Stimulated activated naive B cell treated with anti-CD40 and anti-IgM and Interleukin-4, amounts not matched to agents 10 μg/mL and 1 μg/mL and 100 μg/mL, for 72 hours (primary cell): Measurements from ENCODE around the gene PPP1R9A.

ENCODE experiments used
- ATAC-seq, 2 donors: fragments of 150-1000 bp; cut with Tn5 transposase; replicated peaks; 2 replicates each; pipeline ENCODE4 v1.10.0; 2021; ENCODE audit warnings: moderate library complexity in 1 of 2
- DNase-seq: peaks from one replicate; pipeline ENCODE4 v3.0.0; 2021
- H3K27ac Mint-ChIP-seq: one replicate; pipeline ENCODE4 v1.8.0; 2022; ENCODE audit warnings: mild to moderate bottlenecking, mixed read lengths
- H3K27me3 Mint-ChIP-seq, 2 donors: one replicate each; pipeline ENCODE4 v1.8.0; 2022; ENCODE audit warnings: mixed read lengths in 2 of 2
- H3K36me3 Mint-ChIP-seq, 2 donors: one replicate each; pipeline ENCODE4 v1.8.0; 2022; ENCODE audit warnings: mixed read lengths in 2 of 2, mild to moderate bottlenecking in 1 of 2
- H3K4me1 Mint-ChIP-seq, 2 donors: one replicate each; pipeline ENCODE4 v1.8.0; 2022; ENCODE audit warnings: mixed read lengths in 2 of 2, mild to moderate bottlenecking in 1 of 2
- H3K4me3 Mint-ChIP-seq, 2 donors: one replicate each; pipeline ENCODE4 v1.8.0; 2022; ENCODE audit warnings: mild to moderate bottlenecking in 2 of 2, mixed read lengths in 2 of 2, moderate library complexity in 1 of 2
- H3K9me3 Mint-ChIP-seq, 2 donors: one replicate each; pipeline ENCODE4 v1.8.0; 2022; ENCODE audit warnings: mixed read lengths in 2 of 2, mild to moderate bottlenecking in 1 of 2

Gene PPP1R9A

DNA sequence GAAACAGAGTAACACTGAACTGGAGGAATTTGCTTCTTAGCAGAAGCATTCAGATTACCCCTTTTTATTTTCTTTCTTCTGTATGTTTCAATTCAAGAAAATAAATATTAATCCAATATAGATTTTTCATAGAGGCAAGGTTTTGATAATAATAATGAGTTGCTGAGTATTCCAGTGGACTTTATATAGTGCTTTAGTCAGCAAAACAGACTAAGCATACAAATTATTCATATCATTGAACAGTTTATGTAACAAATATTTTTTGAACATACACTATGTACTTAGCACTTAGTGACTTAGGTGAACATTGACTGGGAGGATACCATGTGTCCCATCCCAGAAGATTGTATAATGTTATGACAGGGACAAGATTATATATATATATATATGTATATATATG is 32.0 kb downstream of the PPP1R9A start:
- H3K9me3 Mint-ChIP-seq: no peaks in the 10 kb centered on the region
- no peak overlapping the region for H3K4me3 Mint-ChIP-seq
- DNase-seq (no peak), ATAC-seq (no peak)
- H3K27me3 Mint-ChIP-seq: no peaks in the 10 kb centered on the region
- no peak overlapping the region for H3K27ac Mint-ChIP-seq
- no peaks in the 10 kb centered on the region for H3K36me3 Mint-ChIP-seq
- no peaks in the 10 kb centered on the region for H3K4me1 Mint-ChIP-seq

DNA sequence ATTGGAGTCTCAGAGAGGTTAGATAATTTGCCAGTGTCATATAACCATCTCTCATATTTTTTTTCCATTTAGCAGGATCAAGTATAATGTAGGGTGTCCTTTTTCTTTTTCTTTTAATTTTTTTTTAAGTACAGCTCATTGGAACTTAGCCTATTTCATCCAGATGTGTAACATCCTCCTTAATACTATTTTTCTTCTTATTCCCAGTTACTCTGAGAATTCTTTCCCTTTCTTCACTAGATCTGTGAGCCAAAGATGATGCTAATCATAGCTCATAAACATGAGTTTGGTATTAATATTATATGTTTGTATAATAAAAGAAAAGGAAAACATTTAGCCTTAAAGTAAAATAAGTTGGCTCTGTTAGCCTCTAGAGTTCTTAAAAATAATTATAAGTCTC is 32.8 kb downstream of the PPP1R9A start:
- ATAC-seq (no peak), DNase-seq (no peak)
- Mint-ChIP-seq H3K27ac (no peak overlapping the region), H3K4me3 (no peak overlapping the region), H3K27me3 (no peaks in the 10 kb centered on the region), H3K4me1 (no peaks in the 10 kb centered on the region), H3K36me3 (no peaks in the 10 kb centered on the region), H3K9me3 (no peaks in the 10 kb centered on the region)

DNA sequence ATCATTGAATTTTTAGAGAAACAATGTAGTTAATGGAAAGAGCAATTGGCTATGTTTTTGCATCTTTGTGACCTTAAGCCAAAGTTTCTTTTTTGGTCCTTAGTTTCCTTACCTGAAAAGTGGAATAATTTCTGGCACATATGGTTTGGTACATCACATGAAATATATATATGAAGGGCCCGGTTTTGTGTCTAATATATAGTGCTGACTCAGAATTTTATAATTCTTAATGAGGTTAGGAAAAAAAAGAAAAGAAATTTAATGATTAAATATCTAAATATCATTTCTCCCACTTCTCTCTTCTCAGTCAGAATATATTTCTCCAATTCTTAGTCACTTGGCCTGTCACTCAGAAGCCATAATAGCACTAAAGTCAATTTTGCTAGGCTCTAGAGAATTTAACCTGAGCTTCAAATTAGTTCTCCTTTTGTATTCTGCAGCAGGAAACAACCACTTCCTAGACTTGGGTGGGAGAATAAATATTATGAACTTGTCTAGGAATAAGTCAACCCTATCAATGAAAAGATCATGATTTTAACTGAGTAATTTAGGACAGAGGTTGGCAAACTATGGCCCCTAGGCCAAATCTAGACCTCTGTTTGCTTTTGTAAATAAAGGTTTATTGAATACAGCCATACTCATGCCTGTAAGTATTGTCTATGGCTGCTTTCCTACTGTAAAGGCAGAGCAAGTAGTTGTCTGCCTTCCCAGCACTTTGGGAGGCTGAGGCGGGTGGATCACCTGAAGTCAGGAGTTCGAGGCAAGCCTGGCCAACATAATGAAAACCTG is 34.6 kb downstream of the PPP1R9A start:
- Mint-ChIP-seq H3K9me3 (no peaks in the 10 kb centered on the region), H3K27me3 (no peaks in the 10 kb centered on the region), H3K4me3 (no peak overlapping the region), H3K27ac (no peak overlapping the region), H3K36me3 (no peaks in the 10 kb centered on the region), H3K4me1 (no peaks in the 10 kb centered on the region)
- DNase-seq: no peak
- ATAC-seq: no peak

DNA sequence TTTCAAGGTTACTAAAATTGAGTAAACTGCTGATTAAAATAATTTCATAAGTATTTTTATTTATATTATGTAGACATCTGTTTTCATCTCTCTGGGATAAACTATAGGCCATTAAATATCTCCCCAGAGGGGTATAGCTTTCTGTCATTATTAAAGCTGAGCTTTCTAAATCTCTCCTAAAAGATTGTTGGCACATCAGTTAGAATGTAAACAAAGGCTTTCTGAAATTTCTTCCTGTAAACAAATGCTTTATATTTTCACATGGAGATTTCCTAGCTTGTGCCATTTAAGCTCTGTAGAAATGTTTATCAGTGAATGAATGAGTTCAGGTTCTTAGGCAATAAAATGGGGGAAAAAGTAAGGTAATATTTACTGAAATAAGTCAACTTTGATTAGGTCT is 35.7 kb downstream of the PPP1R9A start:
- Mint-ChIP-seq H3K27me3 (no peaks in the 10 kb centered on the region), H3K4me1 (no peaks in the 10 kb centered on the region), H3K36me3 (no peaks in the 10 kb centered on the region), H3K27ac (no peak overlapping the region), H3K9me3 (no peaks in the 10 kb centered on the region), H3K4me3 (no peak overlapping the region)
- no peak for ATAC-seq
- no peak for DNase-seq

GRCh38 chr7:94949532-94949931 is 42.1 kb downstream of the PPP1R9A start:
- Mint-ChIP-seq H3K4me1 (no peaks in the 10 kb centered on the region), H3K4me3 (no peak overlapping the region), H3K27me3 (no peaks in the 10 kb centered on the region), H3K36me3 (no peaks in the 10 kb centered on the region), H3K9me3 (peaks cover 0 to 5% of the 10 kb centered on the region in 2 donors), H3K27ac (no peak overlapping the region)
- ATAC-seq (no peak), DNase-seq (no peak)

- H3K36me3 Mint-ChIP-seq: no peaks in the 10 kb centered on the region
Observed at GRCh38 chr7:94955807-94956206, 48.4 kb downstream of the PPP1R9A start.

DNA sequence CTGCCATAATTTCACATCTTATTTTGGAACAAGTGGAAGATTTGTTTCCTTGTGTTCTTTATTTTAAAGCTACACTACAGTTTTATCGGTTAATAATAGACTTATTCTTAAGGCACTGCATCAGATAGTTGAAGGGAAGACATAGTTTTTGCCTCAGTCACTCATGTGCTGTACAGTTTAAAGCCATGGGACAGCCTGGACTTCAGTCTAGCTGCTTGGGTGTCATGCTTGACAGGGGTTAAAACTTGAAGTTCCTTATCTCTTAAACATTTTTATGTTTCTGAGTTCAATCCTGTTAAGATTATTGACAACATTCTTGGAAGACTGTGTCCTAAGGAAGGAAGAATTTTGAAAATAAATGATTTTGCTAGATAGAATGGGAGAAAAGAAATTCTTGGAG is 49.7 kb downstream of the PPP1R9A start:
- Mint-ChIP-seq H3K27ac (no peak overlapping the region), H3K36me3 (no peaks in the 10 kb centered on the region), H3K9me3 (peaks cover 0 to 5% of the 10 kb centered on the region in 2 donors), H3K27me3 (no peaks in the 10 kb centered on the region), H3K4me1 (no peaks in the 10 kb centered on the region), H3K4me3 (no peak overlapping the region)
- no peak for ATAC-seq
- no peak for DNase-seq

More at GRCh38 chr7:94955807-94956206, 48.4 kb downstream of the PPP1R9A start:
- ATAC-seq: no peak
- no peak overlapping the region for H3K27ac Mint-ChIP-seq
- peaks cover 0 to 5% of the 10 kb centered on the region in 2 donors for H3K9me3 Mint-ChIP-seq
- H3K4me1 Mint-ChIP-seq: no peaks in the 10 kb centered on the region
- H3K27me3 Mint-ChIP-seq: no peaks in the 10 kb centered on the region
- H3K4me3 Mint-ChIP-seq: no peak overlapping the region
- no peak for DNase-seq

- Mint-ChIP-seq H3K4me3 (no peak overlapping the region), H3K27ac (no peak overlapping the region), H3K9me3 (peaks cover 9 to 10% of the 10 kb centered on the region in 2 donors), H3K4me1 (no peaks in the 10 kb centered on the region), H3K36me3 (peaks cover 0 to 2% of the 10 kb centered on the region in 2 donors), H3K27me3 (no peaks in the 10 kb centered on the region)
- ATAC-seq (no peak), DNase-seq (no peak)
Observed at GRCh38 chr7:94962661-94963060, 55.3 kb downstream of the PPP1R9A start.

GRCh38 chr7:94969434-94970084 is 62.2 kb downstream of the PPP1R9A start:
- no peak overlapping the region for H3K4me3 Mint-ChIP-seq
- H3K9me3 Mint-ChIP-seq: peaks cover 12 to 16% of the 10 kb centered on the region in 2 donors
- peaks cover 0 to 6% of the 10 kb centered on the region in 2 donors for H3K27me3 Mint-ChIP-seq
- H3K36me3 Mint-ChIP-seq: peaks cover 2 to 6% of the 10 kb centered on the region in 2 donors
- no peak overlapping the region for H3K27ac Mint-ChIP-seq
- DNase-seq (no peak), ATAC-seq (no peak)
- peaks cover 3 to 5% of the 10 kb centered on the region in 2 donors for H3K4me1 Mint-ChIP-seq

DNA sequence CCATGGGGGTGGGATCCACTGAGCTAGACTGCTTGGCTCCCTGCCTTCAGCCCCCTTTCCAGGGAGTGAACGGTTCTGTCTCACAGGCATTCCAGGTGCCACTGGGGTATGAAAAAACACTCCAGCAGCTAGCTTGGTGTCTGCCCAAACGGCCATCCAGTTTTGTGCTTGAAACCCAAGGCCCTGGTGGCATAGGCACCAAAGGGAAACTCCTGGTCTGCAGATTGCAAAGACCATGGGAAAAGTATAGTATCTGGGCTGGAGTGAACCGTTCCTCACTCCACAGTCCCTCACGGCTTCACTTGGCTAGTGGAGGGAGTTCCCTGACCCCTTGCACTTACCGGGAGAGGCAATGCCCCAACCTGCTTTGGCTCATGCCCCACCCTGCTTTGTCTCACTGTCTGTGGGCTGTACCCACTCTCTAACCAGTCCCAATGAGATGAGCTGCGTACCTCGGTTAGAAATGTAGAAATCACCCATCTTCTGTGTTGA is 62.7 kb downstream of the PPP1R9A start:
- H3K4me1 Mint-ChIP-seq: peaks cover 3 to 8% of the 10 kb centered on the region in 2 donors
- no peak overlapping the region for H3K4me3 Mint-ChIP-seq
- H3K27me3 Mint-ChIP-seq: peaks cover 0 to 6% of the 10 kb centered on the region in 2 donors
- no peak for DNase-seq
- H3K9me3 Mint-ChIP-seq: peaks cover 12 to 16% of the 10 kb centered on the region in 2 donors
- no peak overlapping the region for H3K27ac Mint-ChIP-seq
- peaks cover 2 to 6% of the 10 kb centered on the region in 2 donors for H3K36me3 Mint-ChIP-seq
- ATAC-seq: no peak

DNA sequence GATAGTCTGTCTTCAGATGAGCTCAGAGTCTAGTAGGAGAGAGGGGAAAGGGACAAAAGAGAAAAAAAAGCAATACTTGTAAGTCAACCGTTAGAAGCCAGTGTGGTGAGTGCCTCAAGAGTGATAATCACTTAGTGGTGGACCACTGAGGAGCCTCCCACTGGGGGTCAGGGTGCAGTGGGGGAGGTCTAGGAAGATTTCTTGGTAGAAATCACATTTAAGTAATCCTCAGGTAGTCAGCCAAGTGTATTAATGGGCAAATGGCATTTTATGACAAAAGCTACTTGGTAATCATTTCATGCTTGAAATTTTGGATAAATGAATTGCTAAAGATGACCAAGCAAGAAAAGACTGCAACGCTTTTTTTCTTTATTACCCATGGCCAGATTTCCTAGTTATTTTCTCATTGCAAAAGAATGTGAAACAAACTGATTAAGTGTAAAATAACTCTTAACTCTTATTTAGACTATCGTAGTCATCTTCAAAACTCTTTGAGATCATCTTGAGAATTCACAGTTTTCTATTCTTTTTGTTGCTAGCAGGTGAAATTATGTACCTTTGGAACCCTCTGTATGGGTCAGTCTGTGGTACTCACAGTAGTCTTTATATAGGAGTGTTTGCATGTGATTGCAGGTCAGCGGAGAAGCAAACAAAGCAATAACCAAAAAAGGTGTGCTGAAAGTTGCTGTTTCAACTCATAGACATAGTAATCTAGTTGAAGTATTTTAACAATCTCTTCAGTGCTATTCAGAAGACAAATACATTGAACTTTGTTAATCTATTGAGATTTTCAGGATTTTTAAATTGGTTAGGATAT is 63.9 kb downstream of the PPP1R9A start:
- Mint-ChIP-seq H3K27me3 (peaks cover 0 to 6% of the 10 kb centered on the region in 2 donors), H3K36me3 (peaks cover under 1 to 6% of the 10 kb centered on the region in 2 donors), H3K4me3 (no peak overlapping the region), H3K9me3 (peaks cover 4 to 9% of the 10 kb centered on the region in 2 donors), H3K4me1 (peaks cover 5 to 8% of the 10 kb centered on the region in 2 donors), H3K27ac (no peak overlapping the region)
- DNase-seq (no peak), ATAC-seq (no peak)

DNA sequence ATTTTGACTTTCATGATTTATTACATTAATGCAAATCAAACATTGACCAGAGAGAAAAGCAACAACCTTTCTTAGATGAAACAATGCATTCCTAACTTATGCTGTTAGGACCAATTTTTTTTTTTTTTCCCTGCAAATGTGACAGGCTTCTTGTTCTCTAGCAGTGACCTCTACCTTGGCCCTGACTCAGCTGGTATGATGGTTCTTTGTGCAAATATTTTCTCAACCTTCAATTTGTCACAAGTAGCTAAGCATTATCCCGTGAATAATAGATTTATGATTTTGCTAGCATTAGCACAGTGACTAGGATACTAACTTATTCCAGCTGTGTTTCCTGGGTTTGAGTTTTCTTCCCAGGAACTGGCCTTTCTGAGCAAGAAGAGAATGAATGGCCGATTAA is 64.9 kb downstream of the PPP1R9A start:
- peaks cover 5 to 8% of the 10 kb centered on the region in 2 donors for H3K4me1 Mint-ChIP-seq
- DNase-seq (no peak), ATAC-seq (no peak)
- H3K36me3 Mint-ChIP-seq: peaks cover 0 to 6% of the 10 kb centered on the region in 2 donors
- H3K27ac Mint-ChIP-seq: no peak overlapping the region
- H3K27me3 Mint-ChIP-seq: peaks cover 0 to 6% of the 10 kb centered on the region in 2 donors
- H3K4me3 Mint-ChIP-seq: no peak overlapping the region
- peaks cover 7% of the 10 kb centered on the region in 2 donors for H3K9me3 Mint-ChIP-seq

GRCh38 chr7:94973844-94974243 is 66.5 kb downstream of the PPP1R9A start:
- H3K4me3 Mint-ChIP-seq: no peak overlapping the region
- no peak for DNase-seq
- H3K36me3 Mint-ChIP-seq: no peaks in the 10 kb centered on the region
- peaks cover 0 to under 1% of the 10 kb centered on the region in 2 donors for H3K27me3 Mint-ChIP-seq
- peaks cover 5 to 8% of the 10 kb centered on the region in 2 donors for H3K4me1 Mint-ChIP-seq
- peaks cover under 1 to 4% of the 10 kb centered on the region in 2 donors for H3K9me3 Mint-ChIP-seq
- no peak for ATAC-seq
- no peak overlapping the region for H3K27ac Mint-ChIP-seq

DNA sequence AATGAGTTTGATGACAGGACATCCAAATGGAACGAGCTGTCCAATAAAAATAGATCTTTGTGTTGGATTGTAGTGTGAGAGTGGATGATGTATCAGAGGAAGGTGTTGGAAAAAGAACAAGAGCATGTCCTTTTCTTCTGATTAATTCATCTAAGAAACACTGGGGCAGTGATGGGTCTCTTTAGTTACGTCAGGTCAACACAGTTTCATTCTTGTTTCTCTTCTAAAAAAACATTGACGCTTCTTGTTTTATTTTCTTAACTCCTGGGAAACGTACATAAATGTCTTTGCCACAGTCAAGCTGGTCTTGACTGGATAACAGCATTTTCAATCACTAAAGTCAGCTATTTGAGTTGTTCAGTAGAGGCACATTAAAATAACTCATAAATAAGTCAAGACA is 67.0 kb downstream of the PPP1R9A start:
- Mint-ChIP-seq H3K4me1 (peaks cover 5 to 8% of the 10 kb centered on the region in 2 donors), H3K9me3 (peaks cover 0 to 4% of the 10 kb centered on the region in 2 donors), H3K27me3 (no peaks in the 10 kb centered on the region), H3K27ac (no peak overlapping the region), H3K4me3 (no peak overlapping the region), H3K36me3 (no peaks in the 10 kb centered on the region)
- ATAC-seq (no peak), DNase-seq (no peak)
